ENCODE measurements around the gene TNFAIP8. TPM values are rescaled to one million over a fixed set of nuclear protein-coding genes. Genes with fewer than 3 reads are reported as not detected.
"Not testable (repeated sequence)": the region's sequence is repeated elsewhere in the genome, so short reads cannot be mapped to it uniquely, and the experiment has no call there.

TNFAIP8 gene
- polyA plus RNA-seq, 3 donors = 11.0 to 69.1 (median 22.9) TPM

DNA sequence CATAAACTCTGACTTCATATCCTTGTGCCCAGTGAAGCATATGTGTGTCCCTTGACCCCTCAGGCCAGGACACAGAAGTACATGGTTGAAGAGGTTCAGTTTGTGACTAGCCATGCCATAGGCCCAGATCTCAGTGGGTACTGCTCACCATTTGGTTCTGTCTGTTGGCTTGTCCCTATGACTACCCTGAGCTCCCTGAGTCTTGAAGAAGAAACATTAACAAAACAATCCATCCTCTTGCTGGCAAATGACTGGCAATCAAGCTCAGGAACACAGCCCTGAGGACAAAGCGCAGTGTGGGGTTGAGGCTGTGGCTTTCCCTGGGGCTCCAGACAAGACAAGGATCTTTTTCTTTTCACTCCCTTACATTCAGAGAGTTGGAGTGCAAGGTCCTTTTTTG, 46.3 kb downstream of the TNFAIP8 start:
- WGBS, 3 donors = 92 to 98% (median 94%) methylated on average over 1 of the region's 1 CpG
- no peak overlapping the region for H3K27ac ChIP-seq (ENCODE audit: low read depth, low read length)

DNA sequence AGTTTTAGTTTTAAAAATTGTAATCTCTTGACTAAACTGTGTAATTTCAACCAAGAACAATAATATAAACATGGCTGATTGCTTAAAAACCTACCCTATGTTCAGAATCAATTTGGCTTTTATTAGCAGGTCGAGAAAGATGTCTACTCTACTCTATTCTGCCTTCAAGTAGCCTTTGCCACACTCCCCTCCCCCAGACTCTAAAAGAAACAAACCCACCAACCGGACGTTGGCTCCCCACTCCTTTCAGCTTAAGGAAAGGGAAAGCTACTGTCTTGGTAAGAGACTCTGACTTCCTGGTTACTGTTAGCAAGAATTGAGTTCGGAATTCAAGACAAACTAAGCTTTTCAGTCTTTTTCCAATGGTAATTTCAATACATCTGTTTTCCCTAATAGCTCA, 46.7 kb downstream of the TNFAIP8 start:
- no peak overlapping the region for H3K27ac ChIP-seq (ENCODE audit: low read depth, low read length)
- 66 to 78% (median 71%) methylated on average over 4 of the region's 4 CpGs for WGBS, 3 donors

DNA sequence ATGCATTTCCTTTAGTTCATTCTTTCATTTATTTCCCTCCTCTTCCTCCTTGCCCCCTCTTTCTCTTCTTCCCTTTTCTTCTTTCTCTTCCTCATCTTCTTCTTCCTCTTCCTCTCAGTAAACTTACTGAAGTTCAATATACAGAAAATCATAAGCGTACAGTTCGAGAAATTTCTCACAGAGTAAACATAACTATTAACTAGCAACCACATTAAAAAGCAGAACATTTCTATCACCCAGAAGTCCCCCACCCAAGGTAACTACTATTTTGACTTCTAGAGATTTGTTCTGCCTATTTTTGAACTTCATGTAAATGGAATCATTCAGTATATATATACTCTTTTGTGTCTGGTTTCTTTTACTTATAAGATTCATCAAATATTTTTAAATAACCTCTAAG, 48.2 kb downstream of the TNFAIP8 start:
- no peak overlapping the region for H3K27ac ChIP-seq (ENCODE audit: low read depth, low read length)
- 77 to 88% (median 85%) methylated on average over 2 of the region's 2 CpGs for WGBS, 3 donors

DNA sequence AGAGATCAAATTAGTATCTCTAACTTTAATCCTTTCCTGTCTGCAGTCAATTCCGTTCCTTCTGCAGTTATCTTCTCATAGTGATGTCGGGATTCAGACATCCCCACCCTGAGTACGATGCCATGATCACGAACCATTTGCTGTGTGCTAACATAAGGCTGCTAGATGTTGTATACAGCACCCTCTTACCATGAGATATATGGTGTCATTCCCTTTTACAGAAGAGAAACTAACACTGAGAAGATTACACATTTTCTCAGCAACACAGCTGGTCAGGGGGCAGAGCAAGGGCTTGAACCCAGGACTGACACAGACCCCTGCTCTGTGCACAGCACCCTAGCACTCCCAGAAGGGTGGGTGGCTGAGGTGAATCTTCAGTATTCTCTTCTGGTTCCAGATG, 49.6 kb downstream of the TNFAIP8 start:
- no peak overlapping the region for H3K27ac ChIP-seq (ENCODE audit: low read depth, low read length)
- WGBS, 3 donors = 59 to 70% (median 66%) methylated on average over 4 of the region's 4 CpGs

DNA sequence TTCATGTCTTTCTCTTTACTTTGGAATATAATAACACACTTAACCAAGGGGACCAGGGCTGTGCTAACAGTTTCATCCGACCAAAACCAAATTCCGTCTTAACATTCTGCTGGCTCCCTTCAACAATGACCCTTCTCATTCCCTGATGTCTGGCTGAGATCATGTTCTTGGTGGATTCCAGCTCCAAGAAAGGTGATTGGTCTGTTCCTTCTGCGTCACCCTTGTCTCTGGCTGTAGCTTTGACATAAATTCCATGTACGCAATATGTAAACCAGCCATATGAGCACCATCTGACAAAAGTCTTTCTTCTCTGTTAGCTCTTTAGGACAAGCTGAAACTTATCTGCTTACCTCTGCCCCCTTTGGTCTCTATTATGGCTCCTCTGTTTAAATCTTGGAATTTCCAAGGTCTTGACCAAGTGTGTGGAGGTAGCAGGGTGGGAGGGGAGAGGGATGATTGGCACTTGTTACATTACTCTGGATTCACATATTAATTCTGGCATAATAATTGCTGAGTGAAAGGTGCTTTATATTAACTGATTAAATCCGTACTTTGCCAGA, 50.8 kb downstream of the TNFAIP8 start:
- WGBS, 3 donors = 91 to 98% (median 92%) methylated on average over 5 of the region's 5 CpGs
- no peak overlapping the region for H3K27ac ChIP-seq (ENCODE audit: low read depth, low read length)

DNA sequence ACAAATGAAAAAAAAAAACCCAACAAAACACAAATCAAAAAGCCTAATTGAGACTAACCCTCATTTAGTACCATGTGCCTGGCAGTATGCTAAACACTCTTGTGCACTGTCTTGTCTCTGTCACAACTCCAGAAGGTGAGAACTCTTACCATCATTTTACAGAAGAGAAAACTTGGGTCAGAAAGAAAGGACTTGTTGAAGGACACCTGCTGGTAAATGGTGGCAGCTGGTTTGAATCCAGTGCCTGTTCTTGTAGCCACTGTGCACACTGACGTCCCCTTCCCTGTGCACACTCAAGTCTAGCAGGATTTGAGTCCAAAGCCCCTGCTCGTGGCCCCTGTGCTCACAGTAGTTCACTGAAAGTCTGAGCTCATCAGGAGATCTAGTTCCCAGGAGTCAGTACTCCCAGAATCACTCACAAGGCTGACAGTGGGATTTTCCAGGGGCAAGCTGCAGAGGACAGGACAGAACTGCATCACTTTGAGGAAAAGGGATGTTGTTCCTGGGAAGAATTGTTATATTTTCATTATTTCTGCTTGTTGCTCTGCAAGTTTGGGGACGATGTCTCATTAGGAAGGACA, 53.5 kb downstream of the TNFAIP8 start:
- 65 to 75% (median 69%) methylated on average over 3 of the region's 3 CpGs for WGBS, 3 donors
- no peak overlapping the region for H3K27ac ChIP-seq (ENCODE audit: low read depth, low read length)

DNA sequence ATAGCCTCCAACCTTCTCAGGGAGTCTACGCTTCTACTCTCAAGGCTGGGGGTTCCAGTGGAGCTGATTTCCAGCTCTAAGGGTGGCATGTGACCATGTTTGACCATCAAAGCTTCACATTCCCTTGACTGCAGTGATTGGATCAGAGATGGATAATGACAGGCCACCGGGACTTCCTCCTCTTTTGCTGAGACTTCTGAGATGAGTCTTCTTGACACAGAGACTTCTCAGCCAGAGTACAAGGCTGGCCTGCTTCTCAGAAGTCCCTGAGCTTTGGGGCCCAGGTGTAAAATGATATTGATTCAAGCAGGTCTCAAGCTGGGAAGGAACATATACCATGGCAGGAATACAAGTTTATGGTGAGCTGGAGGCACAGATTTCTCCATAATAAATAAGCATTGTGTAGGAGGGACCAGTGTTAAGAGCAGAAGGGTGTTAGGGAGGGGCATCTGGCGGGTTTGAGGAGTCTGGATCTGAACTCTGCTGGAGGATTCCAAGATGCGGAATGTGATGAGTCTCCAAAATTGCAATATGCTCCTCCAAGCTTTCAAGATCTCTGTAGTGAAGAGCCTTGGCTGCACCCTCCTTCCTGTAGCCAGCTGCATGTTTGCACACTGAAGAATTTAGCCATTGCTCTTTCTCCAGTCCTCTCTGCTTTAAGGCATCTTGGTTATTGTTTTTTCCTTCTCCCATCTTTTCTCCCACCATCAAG, 54.8 kb downstream of the TNFAIP8 start:
- H3K27ac ChIP-seq (ENCODE audit: low read depth, low read length) = no peak overlapping the region
- 72 to 87% (median 81%) methylated on average over 4 of the region's 4 CpGs for WGBS, 3 donors

DNA sequence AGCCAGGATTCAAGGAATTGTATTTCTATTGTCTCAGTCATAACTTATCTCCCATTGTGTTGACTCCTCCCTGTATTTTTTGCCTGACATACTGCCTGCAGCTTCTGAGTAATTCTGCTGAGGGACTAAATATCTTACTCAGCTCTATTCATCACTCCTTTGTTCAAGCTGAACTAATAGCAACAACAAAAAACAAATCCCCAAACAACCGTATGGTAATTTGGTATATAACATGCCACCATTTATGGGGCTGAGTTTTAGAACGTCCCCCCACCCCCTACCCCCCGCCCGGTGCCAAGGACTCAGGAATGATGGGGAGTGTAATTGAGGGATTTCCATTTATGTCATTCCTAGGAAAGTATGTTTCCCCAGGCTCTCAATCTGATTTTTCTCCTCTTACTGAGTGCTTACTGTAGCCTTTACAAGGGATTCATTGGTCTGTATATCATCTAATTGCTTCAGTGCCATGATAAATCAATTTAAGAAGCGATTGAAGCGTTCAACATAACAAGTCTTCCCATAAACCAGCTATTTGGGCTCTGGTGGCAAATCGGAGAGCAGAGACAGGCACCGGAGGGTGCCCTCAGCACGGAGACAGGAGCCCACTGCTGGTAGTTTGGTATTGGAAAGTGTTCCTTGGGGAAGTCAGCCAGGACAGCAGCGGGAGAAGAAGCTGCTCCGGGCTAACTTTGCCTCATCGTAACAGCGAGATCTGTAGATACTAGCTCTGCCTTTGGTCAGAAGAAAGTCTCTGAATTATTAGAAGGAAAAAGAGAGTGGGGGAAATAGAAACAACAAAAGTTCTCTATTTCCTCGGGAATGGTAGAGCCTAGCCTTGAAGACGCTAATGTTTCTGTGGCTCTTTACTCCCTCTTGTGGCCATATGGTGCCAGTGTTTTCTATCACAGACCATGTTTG, 55.8 kb downstream of the TNFAIP8 start:
- H3K27ac ChIP-seq (ENCODE audit: low read depth, low read length) = no peak overlapping the region
- 9 to 16% (median 10%) methylated on average over 15 of the region's 15 CpGs for WGBS, 3 donors

DNA sequence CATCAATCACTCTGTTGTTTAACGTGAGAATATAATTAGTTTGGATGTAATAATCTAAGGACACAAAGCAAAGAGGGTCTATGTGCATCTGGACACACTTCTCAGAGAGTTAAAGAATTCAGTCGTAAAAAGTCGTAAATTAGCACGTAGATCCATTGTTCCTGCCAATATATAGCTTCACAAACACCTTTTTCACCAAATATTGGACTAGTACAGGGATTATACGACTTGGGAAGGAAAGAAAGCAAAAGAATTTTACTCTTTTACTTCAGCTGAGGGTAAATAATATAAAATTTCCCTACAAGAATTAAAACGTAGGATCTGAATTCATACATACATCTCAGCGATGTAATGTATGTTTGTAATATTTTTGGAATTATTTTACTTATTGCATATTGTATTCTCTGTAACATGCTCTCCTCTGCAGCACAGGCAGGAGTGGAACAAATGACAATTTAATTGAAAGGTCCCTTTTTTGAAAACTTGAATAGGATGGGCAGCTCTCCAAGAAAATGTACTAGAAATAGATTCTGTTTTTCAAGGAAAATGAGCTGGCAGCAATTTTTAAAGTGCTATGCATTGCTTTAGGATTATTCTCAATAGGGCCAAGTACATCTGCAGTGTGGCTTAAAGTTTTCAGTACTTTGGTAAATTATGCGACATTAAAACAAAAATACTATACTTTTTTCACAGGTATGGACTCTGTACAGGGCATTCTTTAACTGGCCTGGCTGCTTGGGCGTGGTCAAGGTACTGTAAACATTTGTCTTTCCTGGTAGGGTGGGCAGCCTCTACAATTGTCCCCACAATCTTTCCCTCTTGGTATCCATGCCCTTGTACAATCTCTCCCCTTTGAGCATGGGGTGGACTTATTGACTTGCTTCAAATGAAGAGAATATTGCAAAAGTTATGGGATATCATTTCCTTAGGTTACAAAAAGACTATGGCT, 56.7 kb downstream of the TNFAIP8 start:
- H3K27ac ChIP-seq (ENCODE audit: low read depth, low read length) = no peak overlapping the region
- WGBS, 3 donors = 37 to 46% (median 40%) methylated on average over 9 of the region's 9 CpGs

DNA sequence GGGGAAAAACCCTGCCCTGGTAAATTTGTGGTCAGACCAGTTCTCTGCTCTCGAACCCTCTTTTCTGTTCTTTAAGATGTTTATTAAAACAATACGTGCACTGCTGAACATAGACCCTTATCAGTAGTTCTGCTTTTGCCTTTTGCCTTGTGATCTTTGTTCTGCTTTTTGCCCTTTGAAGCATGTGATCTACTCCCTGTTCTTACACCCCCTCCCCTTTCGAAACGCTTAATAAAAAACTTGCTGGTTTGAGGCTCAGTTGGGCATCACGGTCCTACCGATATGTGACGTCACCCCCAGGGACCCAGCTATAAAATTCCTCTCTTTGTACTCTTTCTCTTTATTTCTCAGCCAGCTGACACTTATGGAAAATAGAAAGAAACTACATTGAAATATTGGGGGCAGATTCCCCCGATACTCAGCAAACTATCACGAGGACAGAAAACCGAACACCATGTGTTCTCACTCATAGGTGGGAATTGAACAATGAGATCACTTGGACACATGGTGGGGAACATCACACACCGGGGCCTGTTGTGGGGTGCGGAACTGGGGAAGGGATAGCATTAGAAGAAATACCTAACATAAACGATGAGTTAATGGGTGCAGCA, 58.4 kb downstream of the TNFAIP8 start:
- WGBS, 3 donors = 73 to 81% (median 77%) methylated on average over 13 of the region's 13 CpGs

DNA sequence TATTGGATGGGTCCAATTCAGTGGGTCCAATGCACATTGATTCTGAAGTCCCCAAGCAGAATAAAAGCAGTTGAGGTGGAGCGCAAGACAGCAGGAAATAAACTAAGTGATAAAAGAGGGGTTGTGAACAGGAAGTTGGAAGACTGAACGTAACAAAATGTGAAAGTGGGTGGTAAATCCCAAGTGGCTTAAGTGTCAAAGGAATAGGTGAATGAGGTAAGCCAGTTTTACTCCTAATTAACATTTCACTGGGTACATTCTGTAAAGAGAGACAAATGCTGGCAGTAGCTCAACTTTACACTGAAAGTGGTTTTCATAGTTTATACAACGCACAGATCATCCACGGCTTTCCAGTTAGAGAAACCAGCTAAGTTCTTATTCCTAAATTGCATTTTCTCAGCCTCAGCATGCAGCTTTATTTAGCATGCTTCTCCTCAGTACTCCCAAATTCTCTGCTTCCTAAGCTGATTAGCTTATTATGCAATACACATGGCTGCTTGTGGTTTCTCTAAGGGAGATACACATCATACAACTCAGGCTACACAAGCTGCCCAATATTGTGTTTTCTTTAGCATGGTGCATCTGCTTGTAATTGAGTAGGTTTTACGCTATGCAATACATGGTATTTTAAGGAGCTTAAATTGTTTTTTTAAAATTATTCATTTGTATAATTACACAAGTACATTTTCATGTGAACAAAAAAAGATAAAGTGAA, 62.2 kb downstream of the TNFAIP8 start:
- 55 to 77% (median 58%) methylated on average over 5 of the region's 5 CpGs for WGBS, 3 donors
- no peak overlapping the region for H3K27ac ChIP-seq (ENCODE audit: low read depth, low read length)

More for the DNA sequence above, 58.4 kb downstream of the TNFAIP8 start:
- not testable (repeated sequence) for H3K27ac ChIP-seq (ENCODE audit: low read depth, low read length)

DNA sequence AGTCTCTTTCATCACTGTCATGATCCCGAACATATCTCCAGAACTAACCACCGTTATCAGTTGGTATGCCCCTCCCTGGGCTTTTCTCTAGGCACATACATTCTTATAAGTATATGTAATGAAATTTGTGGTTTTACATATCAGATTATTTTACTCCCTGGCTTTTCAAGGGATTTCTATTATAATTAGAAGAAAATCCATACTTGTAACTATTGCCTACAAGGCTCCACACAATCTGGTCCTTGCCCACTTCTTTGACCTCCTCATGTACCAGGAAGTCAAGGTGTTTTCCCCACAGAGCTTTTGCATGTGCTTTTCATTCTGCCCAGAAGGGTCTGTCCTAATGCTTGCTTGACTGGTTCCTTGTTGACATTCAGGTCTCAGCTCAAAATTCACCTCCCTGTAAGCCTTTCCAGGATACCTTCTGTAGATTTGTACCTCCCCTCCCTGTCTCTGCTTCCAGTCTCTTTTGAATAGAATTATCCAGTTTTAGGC, 62.8 kb downstream of the TNFAIP8 start:
- no peak overlapping the region for H3K27ac ChIP-seq (ENCODE audit: low read depth, low read length)
- WGBS, 3 donors = 31 to 46% (median 32%) methylated on average over 2 of the region's 2 CpGs

DNA sequence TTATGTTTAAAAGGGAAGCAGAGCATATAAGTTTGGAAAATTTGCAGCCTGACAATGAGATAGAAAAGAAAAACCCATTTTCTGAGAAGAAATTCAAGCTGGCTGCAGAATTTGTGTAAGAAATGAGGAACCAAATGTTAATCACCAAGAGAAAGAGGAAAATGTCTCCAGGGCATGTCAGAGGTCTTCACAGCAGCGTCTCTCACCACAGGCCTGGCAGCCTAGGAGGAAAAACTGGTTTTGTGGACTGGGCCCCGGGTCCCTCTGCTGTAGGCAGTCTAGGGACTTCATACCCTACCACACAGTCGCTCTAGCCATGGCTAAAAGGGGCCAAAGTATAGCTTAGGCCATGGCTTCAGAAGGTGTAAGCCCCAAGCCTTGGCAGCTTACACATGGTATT, 64.3 kb downstream of the TNFAIP8 start:
- WGBS, 3 donors = 57 to 84% (median 62%) methylated on average over 3 of the region's 3 CpGs
- no peak overlapping the region for H3K27ac ChIP-seq (ENCODE audit: low read depth, low read length)

DNA sequence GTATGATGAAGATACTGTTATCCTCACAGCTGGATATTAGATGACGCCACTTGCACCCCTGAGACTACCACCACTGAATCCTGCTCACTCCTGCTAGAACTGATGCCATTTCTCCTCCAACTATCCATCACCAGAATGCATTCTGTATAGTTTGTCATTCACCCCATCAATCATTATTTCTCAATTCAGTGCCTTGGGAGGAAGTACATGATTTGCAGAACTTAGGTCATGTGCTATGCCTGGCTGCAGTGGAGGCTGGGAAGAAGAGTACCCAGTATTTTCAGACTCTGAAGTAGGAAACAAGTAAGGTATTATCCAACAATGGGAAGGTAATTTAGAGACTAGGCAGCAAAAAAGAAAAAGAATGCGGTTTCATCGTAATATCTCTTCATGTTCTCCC, 70.2 kb downstream of the TNFAIP8 start:
- no peak overlapping the region for H3K27ac ChIP-seq (ENCODE audit: low read depth, low read length)
- 92 to 95% (median 94%) methylated on average over 3 of the region's 3 CpGs for WGBS, 3 donors

DNA sequence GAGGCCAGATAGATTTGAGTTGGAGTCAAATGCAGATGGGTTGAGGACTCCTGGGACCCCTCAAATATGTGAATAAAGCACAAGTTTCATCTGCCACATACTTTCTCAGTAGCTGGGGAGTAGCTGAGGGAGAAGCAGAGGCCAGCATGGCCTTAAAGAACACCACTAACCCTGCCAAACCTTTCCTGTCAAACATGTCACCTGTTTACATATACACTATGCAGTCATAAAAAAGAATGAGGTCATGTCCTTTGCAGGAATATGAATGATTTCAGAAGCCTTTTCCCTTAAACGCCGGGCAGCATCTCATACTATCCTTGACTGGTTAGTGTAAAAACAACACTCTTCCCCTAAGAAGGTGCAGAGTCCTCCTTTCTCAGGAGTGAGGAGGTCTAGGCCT, 71.2 kb downstream of the TNFAIP8 start:
- WGBS, 3 donors = 51 to 66% (median 55%) methylated on average over 2 of the region's 2 CpGs
- H3K27ac ChIP-seq (ENCODE audit: low read depth, low read length) = no peak overlapping the region

DNA sequence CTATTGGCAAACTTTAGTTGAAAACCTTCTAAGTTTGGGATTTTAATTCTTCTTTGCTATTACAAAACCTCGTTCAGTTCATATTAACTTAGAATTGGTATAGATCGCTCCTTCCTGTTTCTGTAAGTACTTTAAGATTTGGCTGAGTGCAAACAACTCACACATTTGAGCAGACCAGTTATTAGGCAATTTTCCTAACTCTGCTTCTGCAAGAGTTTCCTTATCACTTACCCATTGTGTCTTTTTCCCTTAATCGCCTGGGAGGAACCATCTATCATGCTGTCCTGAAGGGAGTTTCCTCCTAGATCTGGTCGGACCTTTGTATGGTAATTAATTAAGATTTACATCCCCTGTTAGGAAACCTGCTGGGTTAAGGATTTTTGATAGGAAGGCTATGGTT, 71.8 kb downstream of the TNFAIP8 start:
- not testable (repeated sequence) for H3K27ac ChIP-seq (ENCODE audit: low read depth, low read length)
- WGBS, 3 donors = 17 to 41% (median 17%) methylated on average over 4 of the region's 4 CpGs

DNA sequence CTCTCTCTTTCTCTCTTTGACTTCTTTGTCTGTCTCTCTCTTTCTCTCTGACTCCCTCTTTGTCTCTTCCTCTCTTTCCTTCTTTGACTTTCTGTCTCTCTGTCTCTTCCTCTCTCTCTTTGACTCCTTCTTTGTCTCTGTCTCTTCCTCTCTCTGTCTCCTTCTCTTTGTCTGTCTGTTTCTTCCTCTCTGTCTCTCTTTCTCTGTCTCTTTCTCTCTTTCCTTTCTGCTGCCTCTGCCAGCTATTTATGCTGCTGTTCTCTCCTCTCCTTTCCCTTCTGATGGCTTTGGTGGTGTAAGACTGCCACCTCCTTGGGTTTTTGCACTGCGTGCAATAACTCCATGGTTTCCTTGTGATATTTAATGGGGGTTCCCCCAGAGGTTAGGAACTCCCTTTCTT, 72.3 kb downstream of the TNFAIP8 start:
- 41 to 69% (median 50%) methylated on average over 1 of the region's 1 CpG for WGBS, 3 donors
- not testable (repeated sequence) for H3K27ac ChIP-seq (ENCODE audit: low read depth, low read length)
